Right cardiac atrium (tissue), 5 donors: Measurements from ENCODE around the gene ST6GAL1. TPM values are rescaled to one million over a fixed set of nuclear protein-coding genes. Genes with fewer than 3 reads are reported as not detected.
"Not testable (repeated sequence)": the region's sequence is repeated elsewhere in the genome, so short reads cannot be mapped to it uniquely, and the experiment has no call there.

Experiments used
- ATAC-seq, 2 donors: fragments of 200-7000 bp; cut with Tn5 transposase; one replicate each; pipeline versions ENCODE4 v1.8.0 to v1.9.1; 2020; ENCODE audit warnings: moderate library complexity in 2 of 2, mild to moderate bottlenecking in 1 of 2
- DNase-seq, 3 donors: peaks; one replicate each; pipeline ENCODE4 v3.0.0-alpha.2; 2020
- H3K27ac ChIP-seq: one replicate; pipeline ENCODE4 v1.5.1; 2013; ENCODE audit warnings: mild to moderate bottlenecking, low read length, control low read depth, moderate library complexity
- H3K27me3 ChIP-seq: one replicate; pipeline ENCODE4 v1.6.1; 2013; ENCODE audit not compliant: control insufficient read depth, insufficient read depth
- H3K4me1 ChIP-seq: one replicate; pipeline ENCODE4 v1.6.1; 2013; ENCODE audit warnings: low read length; ENCODE audit not compliant: control insufficient read depth, insufficient read depth
- H3K4me3 ChIP-seq: one replicate; pipeline ENCODE4 v1.5.1; 2013; ENCODE audit warnings: low read length, control low read depth
- H3K9me3 ChIP-seq: one replicate; pipeline ENCODE4 v1.6.1; 2013; ENCODE audit warnings: low read length; ENCODE audit not compliant: control insufficient read depth
- WGBS: extraction: QIAGEN DNeasy Blood & Tissue Kit; methylation state at CpG from one replicate; pipeline ENCODE4 v1.1.7; 2013; 5-methylcytosine and 5-hydroxymethylcytosine counted together
- intact Hi-C, 4 donors: fragments of 100-400 bp; cut with DNase I; formaldehyde crosslinking; loops; one replicate each; pipeline versions ENCODE4 v1.11.0 to v1.14.0; 2022 to 2023
- polyA plus RNA-seq: library from polyadenylated mRNA; stranded (reverse); fragments of 200-250 nt; gene quantifications from one replicate; pipeline ENCODE4 v1.2.3, GENCODE V29; 2013
- total RNA-seq, 4 donors: library from RNA; stranded (reverse); fragmentation: NEBNext Ultra II Directional; extraction: Animal tissue kit (Norgen Biotek cat#: 25700); gene quantifications; one replicate each; pipeline ENCODE4 v1.2.1, GENCODE V29; 2021
- donor health status: healthy with polysubstance abuse.
- donor health status: DM: no; HTN: yes; CAD: no.
- donor health status: DM: no; HTN: no; CAD: no.
- donor health status: DM: no; HTN: yes; CAD: no; lungs with severe emphysema.
- donor health status: DM: yes; HTN: yes; CAD: no.

ST6GAL1 gene
- total and polyA plus RNA-seq, 5 donors, result 25.2 to 69.2 (median 64.7) TPM

DNA sequence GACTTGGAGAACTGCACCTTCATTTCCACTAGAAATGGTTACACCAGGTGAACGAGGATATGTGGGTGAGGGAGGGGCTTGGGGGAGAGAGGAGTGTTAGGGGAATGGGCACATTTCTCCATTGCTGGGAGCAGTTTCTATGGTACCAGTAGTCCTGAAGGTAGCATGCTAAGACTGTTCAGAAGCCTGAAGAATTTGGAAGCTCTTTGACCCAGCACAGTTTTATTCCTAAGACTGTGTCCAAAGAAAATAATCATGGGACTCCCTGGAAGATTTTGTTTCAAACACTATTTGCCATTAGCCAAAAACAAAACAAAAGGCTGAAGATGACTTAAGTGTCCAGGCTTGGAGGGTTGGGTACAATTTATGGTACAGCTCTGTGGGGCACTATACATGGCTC lies 32.1 kb downstream of the ST6GAL1 start:
- H3K4me1 ChIP-seq, result peaks cover 23% of the 10 kb centered on the region
- WGBS, result 77% methylated on average over 1 of the region's 1 CpG

DNA sequence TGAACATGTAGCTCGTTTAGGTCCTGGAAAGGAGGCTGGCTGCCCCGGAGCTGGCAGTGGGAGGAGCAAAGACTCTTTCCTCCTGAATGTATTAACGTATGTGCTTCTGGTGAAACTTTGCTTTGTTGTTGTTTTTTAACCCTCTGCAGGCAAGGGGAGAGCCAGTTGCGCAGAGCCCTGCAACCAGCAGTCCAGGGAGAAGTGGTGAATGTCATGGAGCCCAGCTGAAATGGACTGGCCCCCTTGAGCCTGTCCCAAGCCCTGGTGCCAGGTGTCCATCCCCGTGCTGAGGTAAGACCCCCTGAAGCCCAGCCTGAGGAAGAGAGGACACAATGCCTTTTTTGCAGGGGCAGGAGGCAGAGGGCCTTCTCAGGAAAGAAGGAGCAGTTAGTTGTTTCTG lies 33.3 kb downstream of the ST6GAL1 start:
- Histone ChIP-seq H3K4me1 (peaks cover 29% of the 10 kb centered on the region), H3K4me3 (no peak overlapping the region), H3K27me3 (no peaks in the 10 kb centered on the region), H3K27ac (peak overlapping the region; percentile 7), H3K9me3 (no peaks in the 10 kb centered on the region)
- no peak for DNase-seq
- WGBS, result 64% methylated on average over 5 of the region's 5 CpGs
- ATAC-seq, result no peak
- intact Hi-C loops, result no loop called here

More for the DNA sequence above, 32.1 kb downstream of the ST6GAL1 start:
- ATAC-seq, result peak; percentile 32 to 58
- H3K27ac ChIP-seq, result no peak overlapping the region
- intact Hi-C loops, result no loop called here
- no peak overlapping the region for H3K4me3 ChIP-seq
- H3K27me3 ChIP-seq, result no peaks in the 10 kb centered on the region
- DNase-seq, result no peak
- no peaks in the 10 kb centered on the region for H3K9me3 ChIP-seq

DNA sequence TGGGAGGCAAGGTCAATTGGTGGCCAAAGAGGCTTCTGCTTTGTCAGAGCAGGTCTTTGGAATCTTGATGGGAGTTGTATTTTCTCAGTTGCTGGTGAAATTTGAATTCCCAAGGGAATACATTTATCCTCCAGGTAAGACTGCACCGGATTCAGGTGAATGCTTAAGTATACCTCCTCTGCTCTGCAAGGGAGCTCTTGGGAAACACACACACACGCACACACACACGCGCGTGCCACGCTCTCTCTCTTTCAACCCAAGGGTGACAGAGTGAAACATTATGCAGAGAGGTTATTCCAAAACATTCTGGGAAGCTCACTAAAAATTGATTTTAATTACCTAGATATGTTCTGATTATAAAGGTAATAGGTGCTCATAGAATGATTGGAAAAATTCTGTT lies 33.7 kb downstream of the ST6GAL1 start:
- intact Hi-C loops, result no loop called here
- DNase-seq (no peak), ATAC-seq (no peak)
- WGBS, result 94% methylated on average over 6 of the region's 6 CpGs
- H3K27me3 ChIP-seq, result no peaks in the 10 kb centered on the region
- H3K4me1 ChIP-seq, result peaks cover 29% of the 10 kb centered on the region
- peak overlapping the region; percentile 7 for H3K27ac ChIP-seq
- no peaks in the 10 kb centered on the region for H3K9me3 ChIP-seq
- no peak overlapping the region for H3K4me3 ChIP-seq

DNA sequence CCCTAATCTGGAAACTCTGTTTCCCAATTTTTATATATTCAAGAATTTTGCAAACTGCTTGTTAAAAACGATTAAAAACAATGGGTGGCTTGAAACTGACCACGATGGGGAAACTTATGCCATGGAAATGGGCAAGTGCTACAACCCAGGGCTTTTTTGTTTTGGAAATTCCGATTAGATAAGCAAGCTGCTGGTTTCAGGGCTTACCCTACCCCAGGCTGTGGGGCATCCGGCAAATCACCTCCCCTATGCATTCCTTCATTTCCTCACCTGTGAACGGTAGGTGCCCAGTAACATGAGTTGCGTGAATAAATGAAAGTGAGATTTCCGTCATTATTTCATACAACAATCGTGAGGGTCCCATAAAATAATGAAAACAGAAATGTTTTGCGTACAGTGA lies 34.3 kb downstream of the ST6GAL1 start:
- Histone ChIP-seq H3K27me3 (no peaks in the 10 kb centered on the region), H3K27ac (peak overlapping the region; percentile 1), H3K4me1 (peaks cover 30% of the 10 kb centered on the region), H3K9me3 (no peaks in the 10 kb centered on the region), H3K4me3 (no peak overlapping the region)
- intact Hi-C loops, result no loop called here
- ATAC-seq (no peak), DNase-seq (no peak)
- 58% methylated on average over 9 of the region's 9 CpGs for WGBS

DNA sequence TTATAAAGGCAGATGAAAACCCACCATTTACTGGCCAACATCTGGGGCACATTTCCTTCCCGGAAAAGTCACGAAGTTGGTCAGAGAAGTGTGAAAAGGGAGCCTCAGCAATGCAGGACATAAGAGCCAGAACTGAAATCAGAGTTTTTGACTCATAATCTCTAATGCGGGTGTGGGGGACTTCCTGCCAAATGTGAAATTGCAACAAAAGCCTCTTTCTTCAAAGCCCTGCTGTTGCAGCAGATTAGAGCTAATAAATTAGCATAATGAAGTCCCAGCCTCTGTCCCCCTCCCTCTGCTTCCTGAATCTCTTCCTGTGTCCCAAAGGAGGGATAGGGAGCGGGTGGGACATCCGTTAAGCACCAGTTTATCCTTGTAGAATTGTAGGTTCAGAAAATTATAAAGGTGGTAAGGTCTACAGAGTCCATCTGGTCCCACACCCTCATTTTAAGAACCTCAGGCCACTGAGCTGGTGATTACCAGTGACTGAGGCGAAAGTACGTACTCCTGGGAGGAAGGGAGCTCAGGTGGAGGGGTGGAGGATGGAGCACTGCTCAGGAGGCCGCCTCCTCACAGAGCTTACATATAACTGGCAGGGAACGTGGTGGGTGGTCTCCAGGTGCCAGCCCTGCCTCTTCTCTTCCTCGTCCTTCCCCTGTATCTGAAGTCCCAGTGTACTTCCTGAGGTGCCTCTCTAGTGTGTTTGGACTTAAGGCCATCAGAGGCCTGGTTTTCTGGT lies 35.0 kb downstream of the ST6GAL1 start:
- Histone ChIP-seq H3K27me3 (no peaks in the 10 kb centered on the region), H3K9me3 (no peaks in the 10 kb centered on the region), H3K27ac (peak overlapping the region; percentile 30), H3K4me1 (peaks cover 30% of the 10 kb centered on the region), H3K4me3 (no peak overlapping the region)
- ATAC-seq (peak; percentile 38 to 69), DNase-seq (peak in 1 of 3 donors; percentile 41)
- 55% methylated on average over 10 of the region's 10 CpGs for WGBS
- intact Hi-C loops, result no loop called here

DNA sequence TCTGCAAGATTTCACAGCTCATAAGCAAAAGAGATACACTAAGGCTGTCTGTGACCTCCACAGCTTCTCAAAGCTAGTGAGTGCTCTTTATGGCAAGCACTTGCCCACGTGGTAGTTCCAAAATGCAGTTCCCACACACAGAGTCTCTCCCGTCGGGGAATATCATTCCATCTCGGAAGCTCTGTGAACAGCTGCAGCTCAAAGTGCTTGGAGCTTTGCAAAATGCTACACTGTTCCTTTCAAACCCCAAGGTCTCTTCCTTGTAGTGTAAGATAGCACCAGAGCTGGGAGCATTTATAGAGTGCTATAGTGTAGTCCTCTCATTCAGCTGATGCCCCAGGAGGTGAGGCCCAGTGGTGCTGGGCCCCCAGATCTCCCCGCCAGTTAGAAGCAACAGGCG lies 36.1 kb downstream of the ST6GAL1 start:
- peak in 1 of 2 donors; percentile 7 for ATAC-seq
- intact Hi-C loops, result no loop called here
- peaks cover 30% of the 10 kb centered on the region for H3K4me1 ChIP-seq
- H3K27me3 ChIP-seq, result no peaks in the 10 kb centered on the region
- H3K4me3 ChIP-seq, result no peak overlapping the region
- H3K9me3 ChIP-seq, result no peaks in the 10 kb centered on the region
- peak overlapping the region; percentile 78 for H3K27ac ChIP-seq
- DNase-seq, result no peak
- 38% methylated on average over 6 of the region's 6 CpGs for WGBS

DNA sequence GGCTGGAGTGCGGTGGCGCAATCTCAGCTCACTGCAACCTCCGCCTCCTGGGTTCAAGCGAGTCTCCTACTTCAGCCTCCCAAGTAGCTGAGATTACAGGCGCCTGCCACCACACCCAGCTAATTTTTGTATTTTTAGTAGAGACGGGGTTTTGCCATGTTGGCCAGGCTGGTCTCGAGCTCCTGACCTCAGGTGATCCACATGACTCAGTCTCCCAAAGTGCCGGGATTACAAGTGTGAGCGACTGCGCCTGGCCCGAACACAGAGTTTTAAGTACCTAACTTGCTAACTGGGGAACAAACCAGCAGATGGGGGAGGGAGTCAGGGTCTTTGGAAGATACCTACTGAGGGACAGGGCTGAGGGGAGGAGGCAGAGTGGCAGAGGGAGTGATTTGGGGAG lies 36.9 kb downstream of the ST6GAL1 start:
- Histone ChIP-seq H3K4me1 (peaks cover 29% of the 10 kb centered on the region), H3K27ac (peak overlapping the region; percentile 89)
- H3K27me3 ChIP-seq, intact Hi-C loops, H3K4me3 ChIP-seq, ATAC-seq, H3K9me3 ChIP-seq, DNase-seq: not testable (repeated sequence)
- WGBS, result 95% methylated on average over 11 of the region's 11 CpGs

DNA sequence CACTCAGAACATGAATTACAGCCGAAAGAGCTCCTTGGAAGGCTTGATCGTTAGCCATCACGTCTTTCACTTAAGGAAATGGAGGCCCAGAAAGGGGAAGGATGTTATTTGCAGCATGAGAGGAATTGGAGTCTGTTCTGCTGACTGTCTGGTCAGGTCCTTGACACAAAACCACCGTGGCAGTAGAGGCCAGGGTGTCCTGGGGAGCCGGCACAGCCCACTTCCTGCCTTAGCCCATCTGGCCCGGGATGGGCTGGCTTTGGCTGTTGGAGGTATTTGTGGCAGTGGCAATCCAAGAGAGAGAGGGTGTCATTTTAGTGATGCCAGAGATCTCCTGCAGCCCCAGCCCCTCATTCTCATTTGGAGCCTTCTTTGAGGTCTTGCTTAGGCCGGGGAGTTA lies 37.4 kb downstream of the ST6GAL1 start:
- Histone ChIP-seq H3K27ac (peak overlapping the region; percentile 89), H3K4me1 (peaks cover 27% of the 10 kb centered on the region), H3K27me3 (no peaks in the 10 kb centered on the region), H3K9me3 (no peaks in the 10 kb centered on the region), H3K4me3 (no peak overlapping the region)
- DNase-seq (peak in 2 of 3 donors; percentile 39 to 69), ATAC-seq (no peak)
- WGBS, result 50% methylated on average over 7 of the region's 7 CpGs
- intact Hi-C loops, result no loop called here

DNA sequence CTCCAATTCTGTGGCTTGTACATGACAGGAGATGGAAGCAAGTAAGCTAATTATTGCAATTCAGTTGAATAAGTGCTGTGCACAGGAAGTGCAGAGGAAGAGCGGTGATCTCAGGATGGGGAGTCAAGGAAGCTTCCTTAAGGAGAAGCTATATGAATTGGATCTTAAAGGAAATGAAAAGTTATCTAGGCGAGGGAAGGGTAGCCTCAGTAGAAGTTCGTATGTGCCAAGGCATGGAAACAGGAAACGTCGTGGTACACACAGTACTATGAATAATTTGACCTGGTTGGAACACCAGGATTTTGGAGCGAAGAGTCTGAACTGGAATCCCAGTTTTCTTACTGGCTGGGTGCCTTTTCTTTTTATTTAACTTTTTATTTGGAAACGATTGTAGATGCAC lies 39.3 kb downstream of the ST6GAL1 start:
- ATAC-seq, result peak; percentile 50 to 59
- no peak overlapping the region for H3K4me3 ChIP-seq
- H3K9me3 ChIP-seq, result no peaks in the 10 kb centered on the region
- H3K4me1 ChIP-seq, result peaks cover 22% of the 10 kb centered on the region
- intact Hi-C loops, result no loop called here
- peak overlapping the region; percentile 63 for H3K27ac ChIP-seq
- no peak for DNase-seq
- 36% methylated on average over 7 of the region's 7 CpGs for WGBS
- H3K27me3 ChIP-seq, result no peaks in the 10 kb centered on the region

DNA sequence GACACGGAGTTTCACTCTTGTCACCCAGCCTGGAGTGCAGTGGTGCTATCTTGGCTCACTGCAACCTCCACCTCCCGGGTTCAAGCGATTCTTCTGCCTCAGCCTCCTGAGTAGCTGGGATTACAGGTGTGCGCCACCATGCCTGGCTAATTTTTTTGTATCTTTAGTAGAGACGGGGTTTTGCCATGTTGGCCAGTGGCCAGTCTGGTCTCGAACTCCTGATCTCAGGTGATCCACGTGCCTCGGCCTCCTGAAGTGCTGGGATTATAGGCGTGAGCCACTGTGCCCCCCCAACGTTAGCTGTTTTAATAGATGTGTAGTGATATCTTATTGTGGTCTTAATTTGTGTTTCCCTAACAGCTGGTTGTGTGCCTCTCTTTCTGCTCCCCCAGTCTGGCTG lies 40.8 kb downstream of the ST6GAL1 start:
- peaks cover 23% of the 10 kb centered on the region for H3K4me1 ChIP-seq
- H3K4me3 ChIP-seq, DNase-seq, intact Hi-C loops, H3K9me3 ChIP-seq, H3K27me3 ChIP-seq, ATAC-seq: not testable (repeated sequence)
- WGBS, result 95% methylated on average over 10 of the region's 10 CpGs
- peak overlapping the region; percentile 27 for H3K27ac ChIP-seq

DNA sequence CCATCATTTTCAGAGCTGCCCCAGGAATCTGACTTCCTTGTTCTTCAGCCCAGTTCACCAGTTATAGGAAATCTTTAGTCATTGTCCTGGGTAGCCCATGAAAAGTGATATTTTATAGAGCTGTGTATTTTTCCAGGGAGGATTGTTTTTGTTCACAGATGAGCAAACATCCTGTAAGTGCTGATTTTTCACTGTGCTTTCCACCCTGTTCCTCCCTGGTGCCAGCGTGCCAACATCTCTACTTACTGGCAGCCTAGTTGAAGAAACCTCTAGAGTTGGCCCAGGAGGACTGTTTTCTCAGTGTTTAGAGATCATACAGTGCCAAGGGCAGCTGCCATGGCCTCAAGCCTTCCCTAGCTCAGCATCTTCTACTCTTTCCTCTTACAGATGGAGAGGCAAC lies 41.3 kb downstream of the ST6GAL1 start:
- H3K4me3 ChIP-seq, result no peak overlapping the region
- 67% methylated on average over 1 of the region's 1 CpG for WGBS
- ATAC-seq (peak; percentile 67 to 80), DNase-seq (peak in 2 of 3 donors; percentile 61 to 62)
- H3K27me3 ChIP-seq, result no peaks in the 10 kb centered on the region
- H3K4me1 ChIP-seq, result peaks cover 21% of the 10 kb centered on the region
- H3K9me3 ChIP-seq, result no peaks in the 10 kb centered on the region
- peak overlapping the region; percentile 27 for H3K27ac ChIP-seq
- intact Hi-C loops, result no loop called here
